ENCODE data around the gene BMPR1A.
"Not testable (repeated sequence)": the region's sequence is repeated elsewhere in the genome, so short reads cannot be mapped to it uniquely, and the experiment has no call there.

BMPR1A gene

DNA sequence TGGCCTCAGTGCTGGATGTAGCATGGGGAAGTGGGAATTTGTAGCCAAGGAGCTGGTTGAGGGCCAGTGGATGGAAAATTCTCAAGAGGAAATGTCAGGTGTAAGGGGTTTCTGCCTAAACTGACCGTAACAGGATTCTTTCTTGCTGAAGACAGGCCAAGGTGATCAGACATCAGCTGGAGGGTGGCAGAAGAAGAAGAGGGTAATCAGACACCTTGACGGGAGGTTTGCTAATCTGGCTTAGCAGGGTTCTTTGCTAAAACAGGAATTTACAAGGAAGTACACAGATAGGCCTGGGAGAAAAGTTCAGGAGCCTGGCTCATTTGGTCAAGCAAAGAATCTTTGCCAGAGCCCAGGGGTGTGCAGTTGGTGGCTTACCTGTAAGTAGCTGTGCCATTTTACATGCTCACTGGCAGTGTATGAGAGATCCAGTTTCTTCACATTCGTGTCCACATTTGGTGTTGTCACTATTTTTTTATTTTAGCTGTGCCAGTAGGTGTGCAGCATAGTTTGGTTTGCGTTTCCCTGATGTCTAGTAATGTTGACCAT, 73.7 kb downstream of the BMPR1A start:
- H3K36me3 ChIP-seq (ENCODE audit: insufficient read depth, low read length), result no peaks in the 10 kb centered on the region

DNA sequence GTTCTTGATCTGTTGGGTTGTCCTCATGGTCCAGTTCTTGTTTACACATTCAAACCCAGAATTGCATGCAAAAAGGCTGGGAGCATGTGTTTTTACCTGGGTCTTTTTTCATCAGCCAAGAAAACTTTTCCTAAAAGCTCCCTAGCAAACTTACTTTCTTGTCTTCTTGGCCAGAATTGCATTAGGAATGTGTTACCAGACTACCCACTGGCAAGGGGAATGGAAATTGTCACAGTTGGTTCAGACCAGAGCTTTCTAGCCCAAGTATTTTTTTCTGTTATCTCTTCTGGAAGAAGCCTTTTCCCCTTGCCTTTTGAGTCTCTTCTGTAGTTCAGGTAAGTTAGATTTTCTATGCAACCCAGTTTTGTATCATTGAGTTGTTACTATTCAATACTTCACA, 77.5 kb downstream of the BMPR1A start:
- Histone ChIP-seq H3K4me1 (ENCODE audit: control insufficient read depth, insufficient read depth, low read length) (peaks cover 3% of the 10 kb centered on the region), H3K36me3 (ENCODE audit: insufficient read depth, low read length) (no peaks in the 10 kb centered on the region), H3K4me3 (ENCODE audit: low read length) (no peak overlapping the region), H3K9ac (ENCODE audit: low read depth, low read length) (no peak overlapping the region), H3K27me3 (ENCODE audit: control insufficient read depth, insufficient read depth, low read length) (no peaks in the 10 kb centered on the region), H3K9me3 (replicated peaks; ENCODE audit: low read length) (no peaks in the 10 kb centered on the region), H3K4me2 (ENCODE audit: low read length) (no peak overlapping the region)

More for the DNA sequence above, 73.7 kb downstream of the BMPR1A start:
- no peak overlapping the region for H3K9ac ChIP-seq (ENCODE audit: low read depth, low read length)
- H3K9me3 ChIP-seq (replicated peaks; ENCODE audit: low read length), result no peaks in the 10 kb centered on the region
- H3K27me3 ChIP-seq (ENCODE audit: control insufficient read depth, insufficient read depth, low read length), result no peaks in the 10 kb centered on the region
- H3K4me3 ChIP-seq (ENCODE audit: low read length), result no peak overlapping the region
- peaks cover 3% of the 10 kb centered on the region for H3K4me1 ChIP-seq (ENCODE audit: control insufficient read depth, insufficient read depth, low read length)
- no peak overlapping the region for H3K4me2 ChIP-seq (ENCODE audit: low read length)

DNA sequence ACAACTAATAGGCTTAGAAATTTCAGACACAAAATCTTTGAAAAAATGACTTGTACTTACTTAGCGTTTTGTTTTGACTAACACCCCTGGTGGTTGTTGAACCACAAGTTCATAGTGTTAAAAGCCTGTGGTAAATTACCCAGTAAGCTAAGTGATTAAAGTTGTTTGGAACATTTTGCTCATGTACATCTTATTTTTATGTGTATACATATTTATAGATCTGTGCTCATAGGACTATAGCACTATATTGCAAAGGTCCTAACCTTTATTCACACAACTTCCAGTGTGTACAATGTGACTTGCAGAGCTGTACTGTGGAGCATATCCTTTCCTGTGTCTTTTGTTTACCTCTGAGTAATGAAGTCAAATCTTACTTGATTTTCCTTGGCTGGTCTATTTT, 79.6 kb downstream of the BMPR1A start:
- Histone ChIP-seq H3K36me3 (ENCODE audit: insufficient read depth, low read length) (peaks cover 10% of the 10 kb centered on the region), H3K27me3 (ENCODE audit: control insufficient read depth, insufficient read depth, low read length) (no peaks in the 10 kb centered on the region), H3K4me1 (ENCODE audit: control insufficient read depth, insufficient read depth, low read length) (no peaks in the 10 kb centered on the region), H3K4me3 (ENCODE audit: low read length) (no peak overlapping the region), H3K9ac (ENCODE audit: low read depth, low read length) (no peak overlapping the region), H3K9me3 (replicated peaks; ENCODE audit: low read length) (no peaks in the 10 kb centered on the region), H3K4me2 (ENCODE audit: low read length) (no peak overlapping the region)

DNA sequence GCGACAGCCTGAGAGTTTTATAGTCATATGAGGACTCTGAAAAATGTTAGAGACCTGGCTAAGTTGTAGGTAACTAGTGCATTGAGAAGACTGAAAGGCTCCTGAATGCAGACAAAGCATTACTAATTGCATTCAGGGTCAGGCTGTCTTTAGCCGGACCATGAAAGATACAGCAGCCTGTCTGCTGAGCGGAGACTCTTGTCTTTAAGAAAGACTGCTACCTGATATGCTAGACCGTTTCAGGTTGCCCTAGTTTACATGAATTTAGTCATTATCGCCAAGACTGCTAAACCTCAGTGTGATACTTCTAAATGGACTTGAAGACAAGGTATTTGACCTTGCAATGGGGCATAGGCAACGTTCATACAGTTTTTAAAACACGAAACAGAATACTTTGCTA, 81.2 kb downstream of the BMPR1A start:
- no peaks in the 10 kb centered on the region for H3K4me1 ChIP-seq (ENCODE audit: control insufficient read depth, insufficient read depth, low read length)
- no peak overlapping the region for H3K4me2 ChIP-seq (ENCODE audit: low read length)
- no peak overlapping the region for H3K9ac ChIP-seq (ENCODE audit: low read depth, low read length)
- no peaks in the 10 kb centered on the region for H3K27me3 ChIP-seq (ENCODE audit: control insufficient read depth, insufficient read depth, low read length)
- H3K4me3 ChIP-seq (ENCODE audit: low read length), result no peak overlapping the region
- H3K9me3 ChIP-seq (replicated peaks; ENCODE audit: low read length), result no peaks in the 10 kb centered on the region
- H3K36me3 ChIP-seq (ENCODE audit: insufficient read depth, low read length), result peaks cover 22% of the 10 kb centered on the region

DNA sequence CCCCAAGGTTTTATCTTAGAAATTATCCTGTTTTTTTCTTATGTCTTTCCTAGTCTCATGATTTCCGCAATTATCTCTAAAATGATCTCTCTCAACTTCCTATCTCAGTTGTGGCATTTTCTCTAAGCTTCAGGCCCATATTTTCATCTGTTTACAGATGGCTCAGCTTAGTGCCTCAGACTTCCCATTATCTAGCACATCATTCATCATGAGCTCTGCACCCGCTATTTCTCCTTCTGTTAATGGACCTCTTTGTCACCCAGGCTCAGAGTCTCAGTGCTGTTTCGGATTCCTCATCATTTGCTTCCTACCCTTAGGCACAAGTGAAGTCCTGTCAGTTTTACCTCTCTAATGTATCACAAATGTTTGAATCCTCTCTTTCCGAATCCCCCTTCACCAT, 84.1 kb downstream of the BMPR1A start:
- H3K4me1 ChIP-seq (ENCODE audit: control insufficient read depth, insufficient read depth, low read length), result no peaks in the 10 kb centered on the region
- no peak overlapping the region for H3K9ac ChIP-seq (ENCODE audit: low read depth, low read length)
- no peaks in the 10 kb centered on the region for H3K27me3 ChIP-seq (ENCODE audit: control insufficient read depth, insufficient read depth, low read length)
- H3K9me3 ChIP-seq (replicated peaks; ENCODE audit: low read length), result no peaks in the 10 kb centered on the region
- H3K36me3 ChIP-seq (ENCODE audit: insufficient read depth, low read length), result peaks cover 27% of the 10 kb centered on the region
- H3K4me3 ChIP-seq (ENCODE audit: low read length), result no peak overlapping the region
- no peak overlapping the region for H3K4me2 ChIP-seq (ENCODE audit: low read length)

DNA sequence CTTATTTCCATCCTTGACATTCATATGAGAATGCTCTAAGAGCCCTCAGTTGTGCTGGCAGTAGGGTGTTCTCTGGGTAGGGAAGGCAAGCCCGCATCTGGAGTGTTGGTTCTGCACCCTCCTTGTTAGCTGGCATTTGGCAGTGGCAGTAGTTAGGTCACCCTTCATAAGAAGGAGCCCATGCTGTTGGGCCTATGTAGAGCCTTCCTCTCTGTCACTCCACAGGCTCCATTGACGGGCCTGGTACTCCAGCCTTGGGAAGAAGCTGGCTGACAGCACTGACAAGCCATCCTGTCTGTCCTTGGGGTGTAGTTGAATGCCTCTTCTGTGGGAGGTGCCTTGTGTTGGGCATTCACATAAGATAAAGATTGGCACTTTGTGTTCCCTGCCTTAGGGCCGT, 89.7 kb downstream of the BMPR1A start:
- H3K4me1 ChIP-seq (ENCODE audit: control insufficient read depth, insufficient read depth, low read length), result peaks cover 12% of the 10 kb centered on the region
- no peak overlapping the region for H3K4me3 ChIP-seq (ENCODE audit: low read length)
- no peaks in the 10 kb centered on the region for H3K9me3 ChIP-seq (replicated peaks; ENCODE audit: low read length)
- H3K9ac ChIP-seq (ENCODE audit: low read depth, low read length), result no peak overlapping the region
- no peak overlapping the region for H3K4me2 ChIP-seq (ENCODE audit: low read length)
- peaks cover 17% of the 10 kb centered on the region for H3K36me3 ChIP-seq (ENCODE audit: insufficient read depth, low read length)
- H3K27me3 ChIP-seq (ENCODE audit: control insufficient read depth, insufficient read depth, low read length), result no peaks in the 10 kb centered on the region

DNA sequence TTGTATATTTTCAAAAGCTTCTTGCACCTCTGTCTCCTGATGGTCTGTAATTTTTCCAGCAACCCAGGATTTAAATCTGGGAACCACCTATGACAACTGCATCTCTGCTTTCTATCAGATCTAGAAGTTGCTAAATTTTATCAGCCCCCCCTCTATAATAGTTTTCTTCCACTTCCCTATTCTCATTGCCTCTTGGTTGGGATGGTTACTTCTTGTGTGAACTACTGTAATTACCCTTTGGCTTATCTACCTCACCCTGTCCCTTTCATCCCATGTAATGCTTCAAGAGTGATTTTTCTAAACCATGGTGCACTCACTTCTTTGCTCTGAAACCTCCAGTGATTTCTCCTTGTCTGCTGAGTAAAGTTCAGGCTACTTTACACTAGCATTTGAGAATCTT, 92.3 kb downstream of the BMPR1A start:
- Histone ChIP-seq H3K36me3 (ENCODE audit: insufficient read depth, low read length) (no peaks in the 10 kb centered on the region), H3K4me1 (ENCODE audit: control insufficient read depth, insufficient read depth, low read length) (peaks cover 18% of the 10 kb centered on the region), H3K4me2 (ENCODE audit: low read length) (no peak overlapping the region), H3K27me3 (ENCODE audit: control insufficient read depth, insufficient read depth, low read length) (no peaks in the 10 kb centered on the region), H3K9me3 (replicated peaks; ENCODE audit: low read length) (no peaks in the 10 kb centered on the region), H3K4me3 (ENCODE audit: low read length) (no peak overlapping the region), H3K9ac (ENCODE audit: low read depth, low read length) (no peak overlapping the region)

DNA sequence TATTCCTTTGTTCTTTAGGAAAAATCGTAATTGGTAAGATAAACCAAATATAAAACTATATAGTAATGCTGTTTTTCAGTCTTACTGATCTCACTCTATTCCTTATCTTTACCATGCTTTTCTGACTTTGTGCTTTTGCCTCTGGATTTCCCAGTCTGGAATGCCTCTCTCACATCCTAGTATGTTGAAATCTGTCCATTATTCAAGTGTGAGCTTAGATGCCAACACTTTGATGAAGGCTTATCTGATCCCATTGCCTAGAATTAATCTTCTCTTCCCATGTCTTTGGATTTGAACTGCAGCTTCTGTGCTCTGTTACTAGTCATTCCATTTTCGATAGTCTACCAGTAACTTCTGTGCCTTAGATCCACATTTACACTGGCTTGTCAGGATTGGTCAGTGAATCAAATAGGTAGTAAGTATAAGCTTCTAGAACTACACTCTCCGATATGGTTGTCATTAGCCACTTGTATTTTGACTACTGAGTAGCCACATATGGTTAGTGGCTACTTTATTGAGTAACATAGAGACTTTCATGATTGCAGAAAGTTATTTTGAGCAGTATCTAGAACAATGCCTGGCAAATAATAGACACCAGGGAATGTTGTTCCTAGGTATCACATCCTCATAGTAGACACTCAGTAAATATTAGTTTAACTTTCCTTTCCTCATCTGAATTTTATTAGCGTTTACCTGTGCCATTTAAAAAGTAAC, 92.9 kb downstream of the BMPR1A start:
- Histone ChIP-seq H3K4me3 (ENCODE audit: low read length) (no peak overlapping the region), H3K36me3 (ENCODE audit: insufficient read depth, low read length) (no peaks in the 10 kb centered on the region), H3K4me1 (ENCODE audit: control insufficient read depth, insufficient read depth, low read length) (peaks cover 18% of the 10 kb centered on the region), H3K4me2 (ENCODE audit: low read length) (no peak overlapping the region), H3K27me3 (ENCODE audit: control insufficient read depth, insufficient read depth, low read length) (no peaks in the 10 kb centered on the region), H3K9me3 (replicated peaks; ENCODE audit: low read length) (no peaks in the 10 kb centered on the region), H3K9ac (ENCODE audit: low read depth, low read length) (no peak overlapping the region)

DNA sequence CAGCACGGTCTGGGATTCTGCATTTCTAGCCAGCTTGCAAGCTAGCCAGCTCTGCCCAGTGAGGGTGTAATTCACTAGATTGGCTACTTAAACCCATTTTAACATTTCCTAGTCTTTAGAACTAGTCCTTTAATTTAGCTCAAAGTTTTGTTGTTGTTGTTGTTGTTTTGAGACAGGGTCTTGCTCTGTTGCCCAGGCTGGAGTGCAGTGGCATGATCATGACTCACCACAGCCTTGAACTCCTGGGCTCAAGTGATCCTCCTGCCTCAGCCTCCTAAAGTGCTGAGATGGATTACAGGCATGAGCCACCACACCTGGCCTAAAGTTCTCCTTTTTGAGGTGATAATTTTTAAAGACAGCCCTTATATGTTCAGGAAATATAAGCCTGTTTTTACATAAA, 94.1 kb downstream of the BMPR1A start:
- Histone ChIP-seq H3K4me1 (ENCODE audit: control insufficient read depth, insufficient read depth, low read length) (peaks cover 18% of the 10 kb centered on the region), H3K4me3 (ENCODE audit: low read length) (no peak overlapping the region), H3K27me3 (ENCODE audit: control insufficient read depth, insufficient read depth, low read length) (no peaks in the 10 kb centered on the region), H3K9ac (ENCODE audit: low read depth, low read length) (no peak overlapping the region), H3K4me2 (ENCODE audit: low read length) (no peak overlapping the region), H3K36me3 (ENCODE audit: insufficient read depth, low read length) (no peaks in the 10 kb centered on the region), H3K9me3 (replicated peaks; ENCODE audit: low read length) (no peaks in the 10 kb centered on the region)

DNA sequence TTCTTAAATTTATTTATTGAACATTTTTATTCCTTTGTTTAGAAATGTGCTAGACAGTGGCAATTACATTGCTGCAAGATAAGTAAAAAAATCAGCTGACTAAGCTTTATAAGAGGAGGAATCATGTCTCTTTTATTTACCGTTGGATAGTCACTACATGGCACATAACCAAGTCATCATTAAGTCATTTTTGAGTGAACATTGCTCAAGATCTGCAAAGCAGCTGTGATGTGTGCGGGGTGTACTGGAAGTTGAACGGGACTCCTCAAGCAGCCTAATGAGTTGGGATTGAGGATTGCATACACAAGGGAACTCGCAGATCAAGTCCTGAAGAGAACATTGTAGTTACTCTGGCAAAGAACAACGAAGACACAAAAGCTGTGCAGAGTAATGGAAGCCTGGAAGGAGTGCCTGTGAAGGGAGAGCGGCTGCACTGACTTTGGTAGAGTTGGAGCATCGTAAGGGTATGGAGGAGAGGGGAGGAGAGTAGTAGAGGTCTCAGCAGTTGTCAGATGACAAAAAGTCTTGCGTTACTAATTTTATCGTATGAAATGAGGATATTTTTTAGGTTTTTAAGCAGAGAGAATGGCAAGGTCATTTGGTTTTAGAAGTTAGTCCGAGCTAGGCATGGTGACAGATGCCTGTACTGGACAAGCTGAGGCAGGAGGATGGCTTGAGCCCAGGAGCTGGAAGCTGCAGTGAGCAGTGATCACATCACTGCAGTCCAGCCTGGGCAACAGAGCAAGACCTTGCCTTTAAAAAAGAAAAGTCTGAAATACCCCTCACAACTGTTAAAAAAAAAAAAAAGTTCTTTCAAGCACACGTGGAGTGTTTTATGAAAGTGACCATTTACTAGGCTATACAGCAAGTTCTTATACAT, 95.1 kb downstream of the BMPR1A start:
- no peaks in the 10 kb centered on the region for H3K27me3 ChIP-seq (ENCODE audit: control insufficient read depth, insufficient read depth, low read length)
- peaks cover 11% of the 10 kb centered on the region for H3K4me1 ChIP-seq (ENCODE audit: control insufficient read depth, insufficient read depth, low read length)

DNA sequence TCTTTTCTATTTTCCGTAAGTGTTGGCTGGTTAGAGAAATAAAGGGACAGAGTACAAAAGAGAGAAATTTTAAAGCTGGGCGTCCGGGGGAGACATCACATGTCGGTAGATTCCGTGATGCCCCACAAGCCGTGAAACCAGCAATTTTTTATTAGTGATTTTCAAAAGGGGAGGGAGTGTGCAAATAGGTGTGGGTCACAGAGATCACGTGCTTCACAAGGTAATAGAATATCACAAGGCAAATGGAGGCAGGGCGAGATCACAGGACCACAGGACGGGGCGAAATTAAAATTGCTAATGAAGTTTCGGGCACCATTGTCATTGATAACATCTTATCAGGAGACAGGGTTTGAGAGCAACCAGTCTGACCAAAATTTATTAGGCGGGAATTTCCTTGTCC, 97.2 kb downstream of the BMPR1A start:
- not testable (repeated sequence) for H3K4me2 ChIP-seq (ENCODE audit: low read length); H3K9me3 ChIP-seq (replicated peaks; ENCODE audit: low read length); H3K9ac ChIP-seq (ENCODE audit: low read depth, low read length); H3K27me3 ChIP-seq (ENCODE audit: control insufficient read depth, insufficient read depth, low read length); H3K4me3 ChIP-seq (ENCODE audit: low read length); H3K36me3 ChIP-seq (ENCODE audit: insufficient read depth, low read length)
- peaks cover 16% of the 10 kb centered on the region for H3K4me1 ChIP-seq (ENCODE audit: control insufficient read depth, insufficient read depth, low read length)

More for the DNA sequence above, 95.1 kb downstream of the BMPR1A start:
- no peaks in the 10 kb centered on the region for H3K9me3 ChIP-seq (replicated peaks; ENCODE audit: low read length)
- no peaks in the 10 kb centered on the region for H3K36me3 ChIP-seq (ENCODE audit: insufficient read depth, low read length)
- peak overlapping the region; percentile 24 for H3K4me2 ChIP-seq (ENCODE audit: low read length)
- no peak overlapping the region for H3K4me3 ChIP-seq (ENCODE audit: low read length)
- H3K9ac ChIP-seq (ENCODE audit: low read depth, low read length), result no peak overlapping the region
